DLD1 (cell line): ENCODE results near the gene RCSD1.
"Not testable (repeated sequence)": the region's sequence is repeated elsewhere in the genome, so short reads cannot be mapped to it uniquely, and the experiment has no call there.

Experiments used
- in situ Hi-C: cut with HindIII; loops from 2 replicates; pipeline ENCODE4 v1.10.0; 2017; ENCODE audit warnings: low sequenced_read_pairs

Gene RCSD1

GRCh38 chr1:167710836-167711235 lies 80.8 kb downstream of the RCSD1 start:
- in situ Hi-C loops, result no loop called here

GRCh38 chr1:167711797-167712196 lies 81.8 kb downstream of the RCSD1 start:
- in situ Hi-C loops, result no loop called here

- in situ Hi-C loops, result no loop called here
Measured at GRCh38 chr1:167713330-167714081, 83.5 kb downstream of the RCSD1 start.

GRCh38 chr1:167714098-167714438 lies 84.0 kb downstream of the RCSD1 start:
- in situ Hi-C loops, result no loop called here

GRCh38 chr1:167714439-167715156 lies 84.6 kb downstream of the RCSD1 start:
- in situ Hi-C loops, result no loop called here

- in situ Hi-C loops, result no loop called here
Measured at GRCh38 chr1:167715157-167715999, 85.3 kb downstream of the RCSD1 start.

- in situ Hi-C loops, result no loop called here
Measured at GRCh38 chr1:167716000-167716271, 85.9 kb downstream of the RCSD1 start.

GRCh38 chr1:167717351-167717750 lies 87.3 kb downstream of the RCSD1 start:
- in situ Hi-C loops, result no loop called here

- in situ Hi-C loops, result no loop called here
Measured at GRCh38 chr1:167718914-167719691, 89.1 kb downstream of the RCSD1 start.

- in situ Hi-C loops, result not testable (repeated sequence)
Measured at GRCh38 chr1:167719715-167720421, 89.8 kb downstream of the RCSD1 start.

GRCh38 chr1:167720965-167721616 lies 91.1 kb downstream of the RCSD1 start:
- in situ Hi-C loops, result no loop called here

GRCh38 chr1:167721617-167722151 lies 91.7 kb downstream of the RCSD1 start, which contains the start of gene MPZL1:
MPZL1 (plus strand) TSS chr1:167721982; CDS start chr1:167722152, 170 bp downstream.
- in situ Hi-C loops, result no loop called here

GRCh38 chr1:167722152-167722869 lies 92.3 kb downstream of the RCSD1 start:
- in situ Hi-C loops, result no loop called here

GRCh38 chr1:167722870-167723251 lies 92.8 kb downstream of the RCSD1 start:
- in situ Hi-C loops, result no loop called here

- in situ Hi-C loops, result no loop called here
Measured at GRCh38 chr1:167723707-167724323, 93.8 kb downstream of the RCSD1 start.

GRCh38 chr1:167726008-167726407 lies 96.0 kb downstream of the RCSD1 start:
- in situ Hi-C loops, result no loop called here

GRCh38 chr1:167728818-167729410 lies 98.9 kb downstream of the RCSD1 start:
- in situ Hi-C loops, result no loop called here

GRCh38 chr1:167734227-167734626 lies 104.2 kb downstream of the RCSD1 start:
- in situ Hi-C loops, result no loop called here
